Dedifferentiated amniotic fluid mesenchymal stem cell (primary cell): ENCODE measurements around the gene RBM39.
"Not testable (repeated sequence)": the region's sequence is repeated elsewhere in the genome, so short reads cannot be mapped to it uniquely, and the experiment has no call there.

ENCODE experiments used
- DNase-seq: peaks from one replicate; pipeline ENCODE4 v3.0.0-alpha.2; 2016; ENCODE audit errors: extremely low spot score

Gene RBM39

GRCh38 chr20:35706591-35707529, 35.2 kb downstream of the RBM39 start:
- DNase-seq = not testable (repeated sequence)

- DNase-seq = not testable (repeated sequence)
These were observed 36.2 kb downstream of the RBM39 start for GRCh38 chr20:35705894-35706293.

GRCh38 chr20:35704514-35705261, 37.4 kb downstream of the RBM39 start:
- no peak for DNase-seq

- DNase-seq = no peak
These were observed 39.0 kb downstream of the RBM39 start for GRCh38 chr20:35702824-35703695.

GRCh38 chr20:35702051-35702823, 39.8 kb downstream of the RBM39 start:
- DNase-seq = no peak

- DNase-seq = no peak
These were observed 41.4 kb downstream of the RBM39 start for GRCh38 chr20:35700625-35701148.

GRCh38 chr20:35699957-35700624, 42.0 kb downstream of the RBM39 start:
- no peak for DNase-seq

GRCh38 chr20:35699127-35699956, 42.7 kb downstream of the RBM39 start, which contains the start of the genes NFS1 and ROMO1:
TSS of gene NFS1 (minus strand) at chr20:35699352. CDS start at chr20:35699288, 64 bp downstream.
TSS of gene ROMO1 (plus strand) at chr20:35699405. CDS start at chr20:35699633, 228 bp downstream.
- peak; percentile 72 for DNase-seq

- DNase-seq = no peak
These were observed 43.5 kb downstream of the RBM39 start for GRCh38 chr20:35698298-35699126.

- no peak for DNase-seq
These were observed 44.3 kb downstream of the RBM39 start for GRCh38 chr20:35697696-35698297.

GRCh38 chr20:35695978-35696377, 46.1 kb downstream of the RBM39 start:
- DNase-seq = no peak

- no peak for DNase-seq
These were observed 46.8 kb downstream of the RBM39 start for GRCh38 chr20:35695245-35695749.

GRCh38 chr20:35690265-35690664, 51.8 kb downstream of the RBM39 start:
- no peak for DNase-seq

GRCh38 chr20:35686872-35687271, 55.2 kb downstream of the RBM39 start:
- not testable (repeated sequence) for DNase-seq

GRCh38 chr20:35685368-35685767, 56.7 kb downstream of the RBM39 start:
- DNase-seq = not testable (repeated sequence)

GRCh38 chr20:35681960-35682359, 60.1 kb downstream of the RBM39 start:
- no peak for DNase-seq

GRCh38 chr20:35680452-35681183, 61.4 kb downstream of the RBM39 start:
- no peak for DNase-seq
